Mesendoderm (in vitro differentiated cells): ENCODE results near the gene PHLPP2.

Experiments
- DNase-seq: peaks from one replicate; pipeline ENCODE4 v3.0.0; 2013
- H2AK5ac ChIP-seq: 2 replicates; pipeline ENCODE4 v1.6.1; 2013; ENCODE audit warnings: low read length, inconsistent platforms
- H2BK120ac ChIP-seq: 2 replicates; pipeline ENCODE4 v1.6.1; 2013; ENCODE audit warnings: low read depth, mild to moderate bottlenecking, low read length, moderate library complexity, mixed read lengths
- H2BK15ac ChIP-seq: replicated peaks from 2 replicates; pipeline ENCODE4 v1.6.1; 2013; ENCODE audit warnings: low read depth, mild to moderate bottlenecking, moderate library complexity
- H2BK5ac ChIP-seq: 2 replicates; pipeline ENCODE4 v1.6.1; 2013; ENCODE audit warnings: low read length, inconsistent platforms
- H3K18ac ChIP-seq: 2 replicates; pipeline ENCODE4 v1.6.1; 2013; ENCODE audit warnings: mild to moderate bottlenecking, low read length, mixed read lengths
- H3K23ac ChIP-seq: one replicate; pipeline ENCODE4 v1.6.1; 2013; ENCODE audit warnings: low read length
- H3K27ac ChIP-seq: 2 replicates; pipeline ENCODE4 v1.5.1; 2013; ENCODE audit warnings: low read depth, mild to moderate bottlenecking, inconsistent platforms, low read length, moderate library complexity
- H3K27me3 ChIP-seq: 2 replicates; pipeline ENCODE4 v1.6.1; 2013; ENCODE audit warnings: low read length, control low read depth, mild to moderate bottlenecking, inconsistent platforms; ENCODE audit not compliant: insufficient read depth, poor library complexity
- H3K36me3 ChIP-seq: 2 replicates; pipeline ENCODE4 v1.6.1; 2013; ENCODE audit warnings: low read length, inconsistent platforms; ENCODE audit not compliant: control insufficient read depth, insufficient read depth
- H3K4ac ChIP-seq: one replicate; pipeline ENCODE4 v1.6.1; 2013; ENCODE audit warnings: low read depth, mild to moderate bottlenecking, low read length, moderate library complexity
- H3K4me1 ChIP-seq: 2 replicates; pipeline ENCODE4 v1.6.1; 2013; ENCODE audit warnings: low read depth, low read length, inconsistent platforms; ENCODE audit not compliant: control insufficient read depth
- H3K4me2 ChIP-seq: 2 replicates; pipeline ENCODE4 v1.6.1; 2013; ENCODE audit warnings: low read length
- H3K4me3 ChIP-seq: 2 replicates; pipeline ENCODE4 v1.5.1; 2013; ENCODE audit warnings: mild to moderate bottlenecking, low read length
- H3K56ac ChIP-seq: one replicate; pipeline ENCODE4 v1.6.1; 2013; ENCODE audit warnings: low read length
- H3K79me1 ChIP-seq: 2 replicates; pipeline ENCODE4 v1.6.1; 2013; ENCODE audit warnings: low read length, inconsistent platforms
- H3K79me2 ChIP-seq: 2 replicates; pipeline ENCODE4 v1.6.1; 2013; ENCODE audit warnings: mild to moderate bottlenecking, low read length; ENCODE audit not compliant: control insufficient read depth, insufficient read depth
- H3K9ac ChIP-seq: 2 replicates; pipeline ENCODE4 v1.6.1; 2013; ENCODE audit warnings: low read length, inconsistent platforms
- H4K5ac ChIP-seq: one replicate; pipeline ENCODE4 v1.6.1; 2013; ENCODE audit warnings: low read length
- H4K8ac ChIP-seq: one replicate; pipeline ENCODE4 v1.6.1; 2013; ENCODE audit warnings: low read depth, mild to moderate bottlenecking, control low read depth, low read length, moderate library complexity
- WGBS: extraction: QIAGEN DNeasy Blood & Tissue Kit; methylation state at CpG from one replicate; pipeline ENCODE4 v1.1.7; 2013; ENCODE audit warnings: low lambda C conversion rate, missing lambda C conversion rate; ENCODE audit not compliant: insufficient coverage; ENCODE audit errors: extremely low coverage; 5-methylcytosine and 5-hydroxymethylcytosine counted together

Gene PHLPP2

DNA sequence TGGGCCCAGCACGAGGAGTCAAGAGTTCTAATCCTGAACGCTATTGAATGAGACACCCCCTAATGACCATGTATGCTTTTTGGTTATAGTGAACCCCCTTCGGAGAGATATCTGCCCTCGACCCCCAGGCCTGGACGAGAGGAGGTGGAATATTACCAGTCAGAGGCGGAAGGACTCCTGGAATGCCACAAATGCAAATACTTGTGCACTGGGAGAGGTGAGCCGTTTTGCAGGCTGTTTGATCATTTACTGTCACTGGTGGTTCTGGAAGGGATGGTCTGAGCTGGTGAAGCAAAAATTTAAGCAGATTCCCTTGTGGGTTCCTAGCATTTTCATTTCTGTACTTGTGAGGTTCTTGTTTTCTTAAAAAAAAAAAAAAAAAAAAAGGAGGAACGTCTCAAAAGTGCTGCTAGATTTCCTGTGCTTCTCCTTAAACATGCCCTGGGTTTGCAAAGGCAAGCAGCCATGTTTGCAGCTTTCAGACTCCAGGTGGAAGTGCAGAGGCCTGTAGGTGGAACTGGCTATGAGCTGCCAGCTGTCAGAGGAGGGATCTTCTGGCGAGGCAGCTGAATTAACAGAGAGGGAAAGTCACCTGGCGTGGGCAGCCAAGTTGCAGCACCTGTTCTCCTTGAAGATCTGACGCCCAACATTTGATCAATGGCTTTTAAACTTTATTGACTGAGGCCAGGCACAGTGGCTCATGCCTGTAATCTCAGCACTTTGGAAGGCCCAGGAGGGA lies 95.1 kb downstream of the PHLPP2 start:
- Histone ChIP-seq H3K4me1 (no peaks in the 10 kb centered on the region), H2BK15ac (no peak overlapping the region), H4K5ac (no peak overlapping the region), H3K4me2 (no peak overlapping the region), H3K27ac (no peak overlapping the region), H3K79me2 (no peaks in the 10 kb centered on the region), H3K9ac (no peak overlapping the region), H3K18ac (no peak overlapping the region), H3K4me3 (no peak overlapping the region), H3K4ac (no peak overlapping the region), H2BK120ac (no peak overlapping the region), H3K27me3 (no peaks in the 10 kb centered on the region), H4K8ac (no peak overlapping the region), H2BK5ac (no peak overlapping the region), H3K56ac (no peak overlapping the region), H3K79me1 (no peaks in the 10 kb centered on the region), H2AK5ac (no peak overlapping the region), H3K23ac (no peak overlapping the region), H3K36me3 (no peaks in the 10 kb centered on the region)
- no peak for DNase-seq
- no CpG with 5 or more reads among the region's 11 CpGs for WGBS

DNA sequence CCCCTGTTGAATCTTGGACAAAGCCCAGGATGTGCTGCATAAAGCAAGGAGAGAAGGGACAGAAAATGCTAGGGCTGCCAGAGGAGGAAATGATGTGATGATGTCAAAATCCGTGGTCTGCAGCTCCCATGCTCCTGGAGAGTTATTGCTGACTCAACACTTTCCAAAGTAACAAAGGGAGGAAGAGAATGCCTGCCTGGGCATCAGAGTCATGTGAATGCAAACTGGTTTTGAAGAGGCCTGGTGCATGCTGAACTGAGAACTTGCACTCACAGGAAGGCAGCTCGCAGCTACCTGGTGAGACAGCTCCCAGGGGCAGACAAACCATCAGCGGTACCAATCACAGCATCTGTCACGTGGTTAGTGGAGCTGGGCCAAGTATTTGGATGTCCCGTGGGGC lies 95.7 kb downstream of the PHLPP2 start:
- no peak overlapping the region for H2BK120ac ChIP-seq
- no peak overlapping the region for H3K4me3 ChIP-seq
- no CpG with 5 or more reads among the region's 5 CpGs for WGBS
- no peaks in the 10 kb centered on the region for H3K36me3 ChIP-seq
- H3K4ac ChIP-seq, result no peak overlapping the region
- H4K5ac ChIP-seq, result no peak overlapping the region
- H4K8ac ChIP-seq, result no peak overlapping the region
- H3K23ac ChIP-seq, result no peak overlapping the region
- H2BK5ac ChIP-seq, result no peak overlapping the region
- no peak overlapping the region for H3K9ac ChIP-seq
- no peaks in the 10 kb centered on the region for H3K79me2 ChIP-seq
- no peak overlapping the region for H2AK5ac ChIP-seq
- no peak overlapping the region for H3K56ac ChIP-seq
- H3K27me3 ChIP-seq, result no peaks in the 10 kb centered on the region
- H3K4me2 ChIP-seq, result no peak overlapping the region
- H3K4me1 ChIP-seq, result no peaks in the 10 kb centered on the region
- H3K27ac ChIP-seq, result no peak overlapping the region
- DNase-seq, result peak; percentile 63
- no peak overlapping the region for H3K18ac ChIP-seq
- no peak overlapping the region for H2BK15ac ChIP-seq
- no peaks in the 10 kb centered on the region for H3K79me1 ChIP-seq

DNA sequence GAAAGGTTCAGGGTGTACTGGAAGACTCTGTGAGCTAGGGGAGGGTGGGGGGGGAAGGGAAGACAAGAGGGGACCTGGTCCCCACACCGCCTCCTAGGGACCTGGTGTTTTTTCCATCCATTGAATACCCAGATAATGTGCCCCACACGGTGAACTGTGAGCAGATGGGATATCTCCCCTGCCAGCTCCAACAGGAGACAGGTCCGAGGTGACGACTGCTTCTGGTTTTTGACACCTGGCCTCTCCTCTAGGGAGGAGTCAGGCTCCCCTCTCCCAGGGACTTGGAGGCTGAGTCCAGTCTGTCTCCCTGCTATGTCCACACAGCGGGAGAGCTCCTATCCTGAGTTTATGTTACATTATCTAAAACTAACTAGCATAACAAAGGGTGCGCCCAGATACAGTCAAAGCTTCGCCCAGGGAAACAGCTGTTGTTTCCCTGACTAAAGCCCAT lies 96.7 kb downstream of the PHLPP2 start:
- no peaks in the 10 kb centered on the region for H3K79me1 ChIP-seq
- no peak overlapping the region for H3K23ac ChIP-seq
- no peak overlapping the region for H3K4me2 ChIP-seq
- H3K4ac ChIP-seq, result no peak overlapping the region
- H3K27me3 ChIP-seq, result no peaks in the 10 kb centered on the region
- H3K79me2 ChIP-seq, result no peaks in the 10 kb centered on the region
- H2BK15ac ChIP-seq, result no peak overlapping the region
- H3K4me3 ChIP-seq, result no peak overlapping the region
- H3K36me3 ChIP-seq, result no peaks in the 10 kb centered on the region
- H3K56ac ChIP-seq, result peak overlapping the region; percentile 7
- H4K8ac ChIP-seq, result no peak overlapping the region
- DNase-seq, result peak; percentile 53
- no peaks in the 10 kb centered on the region for H3K4me1 ChIP-seq
- no peak overlapping the region for H2BK120ac ChIP-seq
- no CpG with 5 or more reads among the region's 7 CpGs for WGBS
- no peak overlapping the region for H3K27ac ChIP-seq
- no peak overlapping the region for H3K18ac ChIP-seq
- H2AK5ac ChIP-seq, result no peak overlapping the region
- H2BK5ac ChIP-seq, result no peak overlapping the region
- no peak overlapping the region for H4K5ac ChIP-seq
- no peak overlapping the region for H3K9ac ChIP-seq

DNA sequence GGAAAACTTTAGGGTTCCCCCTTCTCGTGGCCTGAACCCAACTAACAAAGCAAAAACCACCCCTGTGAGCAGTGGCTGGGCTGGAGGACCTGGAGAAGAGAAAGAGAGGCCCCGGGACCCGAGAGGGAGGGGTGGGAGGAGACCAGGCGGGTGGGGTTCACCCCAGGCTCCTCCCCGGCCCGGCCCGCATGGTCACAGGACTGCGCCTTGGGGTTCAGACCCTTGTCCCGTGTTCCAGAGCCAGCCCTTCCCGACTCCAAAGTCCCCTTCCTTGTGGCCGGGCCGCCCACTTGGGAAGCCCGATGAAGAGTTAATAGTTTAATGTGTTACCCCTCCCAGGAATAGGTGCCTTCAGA lies 97.7 kb downstream of the PHLPP2 start:
- no CpG with 5 or more reads among the region's 13 CpGs for WGBS
- H3K4me2 ChIP-seq, result peak overlapping the region; percentile 75
- H2BK5ac ChIP-seq, result no peak overlapping the region
- no peaks in the 10 kb centered on the region for H3K79me1 ChIP-seq
- H3K18ac ChIP-seq, result peak overlapping the region; percentile 7
- H3K4ac ChIP-seq, result no peak overlapping the region
- no peak overlapping the region for H4K8ac ChIP-seq
- H2BK120ac ChIP-seq, result no peak overlapping the region
- no peak overlapping the region for H2AK5ac ChIP-seq
- H3K9ac ChIP-seq, result peak overlapping the region; percentile 67
- no peaks in the 10 kb centered on the region for H3K79me2 ChIP-seq
- no peak overlapping the region for H3K27ac ChIP-seq
- DNase-seq, result peak; percentile 53
- peak overlapping the region; percentile 6 for H3K23ac ChIP-seq
- no peaks in the 10 kb centered on the region for H3K4me1 ChIP-seq
- no peaks in the 10 kb centered on the region for H3K36me3 ChIP-seq
- H2BK15ac ChIP-seq, result no peak overlapping the region
- H4K5ac ChIP-seq, result no peak overlapping the region
- peak overlapping the region; percentile 41 for H3K4me3 ChIP-seq
- H3K56ac ChIP-seq, result peak overlapping the region; percentile 89
- H3K27me3 ChIP-seq, result no peaks in the 10 kb centered on the region

DNA sequence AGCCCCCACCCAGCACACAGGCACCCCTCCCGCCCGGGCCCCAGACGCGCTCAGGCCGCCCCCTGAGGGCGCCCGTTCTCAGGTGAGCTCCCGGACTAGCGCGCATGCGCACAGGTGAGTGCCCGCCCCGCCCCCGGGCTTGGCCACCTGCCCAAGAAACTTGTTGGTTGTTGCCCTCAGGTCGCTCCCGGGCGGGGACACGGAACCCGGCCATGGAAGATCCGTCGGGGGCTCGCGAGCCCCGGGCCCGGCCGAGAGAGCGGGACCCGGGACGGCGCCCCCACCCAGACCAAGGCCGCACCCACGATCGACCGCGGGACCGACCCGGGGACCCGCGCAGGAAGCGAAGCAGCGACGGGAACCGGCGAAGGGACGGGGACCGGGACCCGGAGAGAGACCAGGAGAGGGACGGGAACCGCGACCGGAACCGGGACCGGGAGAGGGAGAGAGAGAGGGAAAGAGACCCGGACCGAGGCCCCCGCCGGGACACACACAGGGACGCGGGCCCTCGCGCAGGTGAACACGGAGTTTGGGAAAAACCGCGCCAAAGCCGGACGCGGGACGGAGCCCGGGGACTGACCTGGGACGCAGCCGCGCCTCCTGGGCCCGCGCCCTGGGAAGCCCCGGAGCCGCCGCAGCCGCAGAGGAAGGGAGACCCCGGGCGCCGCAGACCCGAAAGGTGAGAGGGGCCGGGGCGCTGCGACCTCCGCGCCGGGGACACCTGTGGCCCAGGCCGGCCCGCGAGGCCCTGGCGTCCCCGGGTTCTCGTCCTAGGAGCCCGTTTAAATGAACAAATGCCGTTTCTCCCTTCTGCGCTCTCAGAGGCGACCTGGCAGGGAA lies 98.3 kb downstream of the PHLPP2 start, which contains the start of gene MARVELD3:
Gene MARVELD3, plus strand, starts transcription at position 167 of the 840 bp plus-strand sequence. Its CDS starts 46 bp downstream, at position 213.
- Histone ChIP-seq H3K4me1 (no peaks in the 10 kb centered on the region), H3K4ac (no peak within 1 kb of the TSS), H3K56ac (peak within 1 kb of the TSS; percentile 89), H3K4me2 (peak within 1 kb of the TSS; percentile 75), H3K9ac (peak within 1 kb of the TSS; percentile 67), H3K4me3 (peak within 1 kb of the TSS; percentile 41), H3K27ac (no peak within 1 kb of the TSS), H3K27me3 (no peaks in the 10 kb centered on the region), H2AK5ac (no peak within 1 kb of the TSS), H2BK5ac (no peak within 1 kb of the TSS), H2BK120ac (no peak within 1 kb of the TSS), H3K36me3 (no peaks in the 10 kb centered on the region), H4K8ac (no peak within 1 kb of the TSS), H3K23ac (peak within 1 kb of the TSS; percentile 6), H3K18ac (peak within 1 kb of the TSS; percentile 7), H3K79me1 (no peaks in the 10 kb centered on the region), H3K79me2 (no peaks in the 10 kb centered on the region), H4K5ac (no peak within 1 kb of the TSS), H2BK15ac (no peak within 1 kb of the TSS)
- DNase-seq, result peak; percentile 80
- no CpG with 5 or more reads among the region's 98 CpGs for WGBS
